ENCODE results near the gene EME1.
"Not testable (repeated sequence)": the region's sequence is repeated elsewhere in the genome, so short reads cannot be mapped to it uniquely, and the experiment has no call there.

EME1 gene

DNA sequence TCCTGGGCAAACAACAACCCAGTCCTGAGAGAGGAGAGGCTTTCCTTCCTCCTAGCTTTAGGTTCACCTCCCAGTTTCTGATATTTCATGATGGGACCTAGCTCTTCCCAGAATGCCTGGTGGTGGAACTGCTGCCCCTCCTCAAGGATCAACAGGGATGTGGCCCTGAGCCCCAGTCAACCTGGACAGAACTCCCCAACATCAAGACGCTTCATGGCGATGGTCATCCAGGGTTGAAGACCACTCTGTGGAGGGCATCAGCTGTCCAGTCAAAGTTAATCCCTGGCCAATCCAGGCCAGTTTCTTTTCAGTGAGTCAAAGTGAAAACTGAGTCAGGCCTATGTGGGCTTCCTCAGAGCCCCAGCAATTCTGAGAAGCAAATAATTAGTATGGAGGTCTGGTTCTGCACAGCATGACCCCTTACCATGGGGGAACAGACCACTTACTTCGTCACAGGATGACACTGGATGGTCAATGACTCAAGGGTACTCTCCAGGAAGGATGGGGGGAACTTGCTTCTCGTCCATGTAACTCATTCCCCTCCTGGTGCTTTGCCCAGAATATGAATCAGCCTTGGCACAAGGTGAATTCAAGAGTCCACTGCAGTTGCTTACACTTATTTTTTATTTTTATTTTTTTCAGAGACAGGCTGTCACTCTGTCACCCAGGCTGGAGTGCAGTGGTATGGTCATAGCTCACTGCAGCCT, 41.8 kb upstream of the EME1 start:
- TF ChIP-seq EZH2 (optimal IDR thresholded peaks at IDR 0.05; ENCODE audit: low read depth, low read length) = no peak
- TF ChIP-seq, protein P1, sequence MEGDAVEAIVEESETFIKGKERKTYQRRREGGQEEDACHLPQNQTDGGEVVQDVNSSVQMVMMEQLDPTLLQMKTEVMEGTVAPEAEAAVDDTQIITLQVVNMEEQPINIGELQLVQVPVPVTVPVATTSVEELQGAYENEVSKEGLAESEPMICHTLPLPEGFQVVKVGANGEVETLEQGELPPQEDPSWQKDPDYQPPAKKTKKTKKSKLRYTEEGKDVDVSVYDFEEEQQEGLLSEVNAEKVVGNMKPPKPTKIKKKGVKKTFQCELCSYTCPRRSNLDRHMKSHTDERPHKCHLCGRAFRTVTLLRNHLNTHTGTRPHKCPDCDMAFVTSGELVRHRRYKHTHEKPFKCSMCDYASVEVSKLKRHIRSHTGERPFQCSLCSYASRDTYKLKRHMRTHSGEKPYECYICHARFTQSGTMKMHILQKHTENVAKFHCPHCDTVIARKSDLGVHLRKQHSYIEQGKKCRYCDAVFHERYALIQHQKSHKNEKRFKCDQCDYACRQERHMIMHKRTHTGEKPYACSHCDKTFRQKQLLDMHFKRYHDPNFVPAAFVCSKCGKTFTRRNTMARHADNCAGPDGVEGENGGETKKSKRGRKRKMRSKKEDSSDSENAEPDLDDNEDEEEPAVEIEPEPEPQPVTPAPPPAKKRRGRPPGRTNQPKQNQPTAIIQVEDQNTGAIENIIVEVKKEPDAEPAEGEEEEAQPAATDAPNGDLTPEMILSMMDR (IDR thresholded peaks at IDR 0.05; ENCODE audit: low read length) = no peak
- TF ChIP-seq EZH2phosphoT487 (IDR thresholded peaks at IDR 0.05; ENCODE audit: low read length) = no peak

DNA sequence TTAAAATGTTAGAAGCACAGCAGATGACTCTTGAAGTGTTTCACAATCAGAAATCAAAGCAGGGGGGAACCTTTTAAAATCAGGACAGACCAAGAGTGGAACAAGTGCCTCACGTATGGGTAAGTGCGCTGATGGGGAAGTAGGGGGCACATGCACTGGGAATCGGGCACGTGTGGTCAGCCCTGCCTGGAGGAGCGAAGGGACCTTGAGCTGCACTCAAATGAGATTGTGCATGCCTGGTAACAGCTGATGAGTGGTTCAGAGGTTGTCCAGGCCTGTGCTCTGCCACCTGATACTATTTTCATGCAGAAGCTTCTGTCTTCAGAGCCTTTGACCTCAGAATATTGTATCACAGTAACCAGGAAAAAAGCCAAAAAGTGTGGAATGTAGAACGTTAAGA, 40.8 kb upstream of the EME1 start:
- Histone ChIP-seq H3F3A (ENCODE audit: insufficient read depth, low read length) (no peaks in the 10 kb centered on the region), H3K9ac (ENCODE audit: low read length) (no peak overlapping the region), H3K4me2 (ENCODE audit: low read depth, low read length) (no peak overlapping the region), H3K9me3 (replicated peaks; ENCODE audit: insufficient read depth, low read length) (no peaks in the 10 kb centered on the region), H3K27ac (ENCODE audit: low read length) (no peak overlapping the region), H3K36me3 (replicated peaks; ENCODE audit: insufficient read depth, low read length) (no peaks in the 10 kb centered on the region), H2AFZ (ENCODE audit: low read length) (no peak overlapping the region), H3K4me1 (ENCODE audit: low read length) (no peaks in the 10 kb centered on the region), H3K4me3 (ENCODE audit: low read length) (no peak overlapping the region), H3K79me2 (ENCODE audit: low read length) (no peaks in the 10 kb centered on the region), H4K20me1 (ENCODE audit: insufficient read depth, low read length) (no peaks in the 10 kb centered on the region), H3K27me3 (replicated peaks; ENCODE audit: insufficient read depth, low read length) (no peaks in the 10 kb centered on the region; the same call in 1 of the 2 replicates), H3K9me2 (replicated peaks; ENCODE audit: insufficient read depth, low read length) (no peaks in the 10 kb centered on the region)
- TF ChIP-seq, protein P1 (IDR thresholded peaks at IDR 0.05; ENCODE audit: low read length) = no peak
- TF ChIP-seq EZH2 (optimal IDR thresholded peaks at IDR 0.05; ENCODE audit: low read depth, low read length) = no peak
- no peak for TF ChIP-seq EZH2phosphoT487 (IDR thresholded peaks at IDR 0.05; ENCODE audit: low read length)
- no peak for DNase-seq

More for the DNA sequence above, 41.8 kb upstream of the EME1 start:
- no peak overlapping the region for H3K4me2 ChIP-seq (ENCODE audit: low read depth, low read length)
- H3K4me3 ChIP-seq (ENCODE audit: low read length) = no peak overlapping the region
- H3K79me2 ChIP-seq (ENCODE audit: low read length) = no peaks in the 10 kb centered on the region
- no peaks in the 10 kb centered on the region for H3K9me2 ChIP-seq (replicated peaks; ENCODE audit: insufficient read depth, low read length)
- H3K9ac ChIP-seq (ENCODE audit: low read length) = no peak overlapping the region
- no peaks in the 10 kb centered on the region for H3F3A ChIP-seq (ENCODE audit: insufficient read depth, low read length)
- no peaks in the 10 kb centered on the region for H3K9me3 ChIP-seq (replicated peaks; ENCODE audit: insufficient read depth, low read length)
- no peak overlapping the region for H2AFZ ChIP-seq (ENCODE audit: low read length)
- no peaks in the 10 kb centered on the region for H3K4me1 ChIP-seq (ENCODE audit: low read length)
- H4K20me1 ChIP-seq (ENCODE audit: insufficient read depth, low read length) = no peaks in the 10 kb centered on the region
- H3K27ac ChIP-seq (ENCODE audit: low read length) = no peak overlapping the region
- H3K27me3 ChIP-seq (replicated peaks; ENCODE audit: insufficient read depth, low read length) = no peaks in the 10 kb centered on the region; the same call in 1 of the 2 replicates
- DNase-seq = no peak
- no peaks in the 10 kb centered on the region for H3K36me3 ChIP-seq (replicated peaks; ENCODE audit: insufficient read depth, low read length)

DNA sequence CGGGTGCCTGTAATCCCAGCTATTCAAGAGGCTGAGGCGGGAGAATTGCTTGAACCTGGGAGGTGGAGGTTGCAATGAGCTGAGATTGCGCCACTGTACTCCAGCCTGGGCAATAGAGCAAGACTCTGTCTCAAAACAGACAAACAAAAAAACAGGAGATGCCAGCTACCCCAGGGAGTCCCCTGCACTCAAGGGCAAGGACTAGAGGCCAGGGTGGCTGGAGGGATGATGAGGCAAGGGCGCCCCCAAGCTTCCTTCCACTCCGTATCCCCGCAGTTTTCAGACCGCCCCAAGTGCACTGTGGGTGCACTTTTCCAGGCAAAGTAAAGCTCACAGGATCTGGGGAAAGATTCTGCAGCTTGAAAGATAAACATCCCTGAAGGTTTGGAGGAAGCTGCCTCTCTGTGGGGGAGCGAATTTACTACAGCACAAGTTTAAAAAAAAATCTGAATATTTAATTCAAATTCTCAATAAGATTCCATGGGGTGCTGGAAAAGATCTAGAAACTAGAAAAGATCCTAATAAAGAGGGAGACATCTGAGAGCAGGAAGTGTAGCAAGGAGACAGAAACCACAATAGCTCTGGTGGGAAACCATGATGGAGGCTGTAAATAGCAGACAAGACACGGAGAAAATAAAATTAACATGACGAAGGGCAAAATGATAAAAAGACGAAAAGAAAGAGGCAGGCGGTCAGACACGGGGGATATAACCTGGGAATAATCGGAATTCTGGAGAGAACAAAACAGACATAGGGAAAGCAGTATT, 39.6 kb upstream of the EME1 start:
- not testable (repeated sequence) for H2AFZ ChIP-seq (ENCODE audit: low read length)

DNA sequence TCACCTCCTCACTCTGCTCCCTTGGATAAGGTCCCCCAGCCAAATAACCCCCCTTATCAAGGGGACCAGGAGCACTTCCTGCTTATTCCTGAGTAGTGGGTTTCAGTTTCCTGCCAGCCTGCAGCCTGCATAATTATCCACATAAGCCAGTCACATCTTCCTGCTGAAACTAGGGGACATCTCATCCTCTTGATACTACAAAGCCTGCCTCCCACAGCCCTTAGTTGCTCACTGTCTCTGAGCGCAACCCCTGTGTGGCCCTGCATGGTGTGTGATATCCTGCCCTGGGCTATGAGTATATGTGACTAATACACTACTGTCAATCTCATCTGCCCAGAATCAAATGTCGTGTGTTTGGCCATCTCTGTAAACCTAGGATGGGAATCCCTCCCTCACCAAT, 35.1 kb upstream of the EME1 start:
- no peak for DNase-seq
- H3K4me3 ChIP-seq (ENCODE audit: low read length) = no peak overlapping the region

More for the DNA sequence above, 39.6 kb upstream of the EME1 start:
- H3K9me2 ChIP-seq (replicated peaks; ENCODE audit: insufficient read depth, low read length); H3K4me3 ChIP-seq (ENCODE audit: low read length); DNase-seq; H3K4me1 ChIP-seq (ENCODE audit: low read length); H3K36me3 ChIP-seq (replicated peaks; ENCODE audit: insufficient read depth, low read length); H3K9ac ChIP-seq (ENCODE audit: low read length); H3K4me2 ChIP-seq (ENCODE audit: low read depth, low read length); H3K79me2 ChIP-seq (ENCODE audit: low read length); H3F3A ChIP-seq (ENCODE audit: insufficient read depth, low read length); H3K27me3 ChIP-seq (replicated peaks; ENCODE audit: insufficient read depth, low read length); H3K27ac ChIP-seq (ENCODE audit: low read length); H3K9me3 ChIP-seq (replicated peaks; ENCODE audit: insufficient read depth, low read length); H4K20me1 ChIP-seq (ENCODE audit: insufficient read depth, low read length): not testable (repeated sequence)

More for the DNA sequence above, 35.1 kb upstream of the EME1 start:
- no peak overlapping the region for H3K27ac ChIP-seq (ENCODE audit: low read length)
- no peak overlapping the region for H2AFZ ChIP-seq (ENCODE audit: low read length)
- no peaks in the 10 kb centered on the region for H4K20me1 ChIP-seq (ENCODE audit: insufficient read depth, low read length)
- TF ChIP-seq EZH2 (optimal IDR thresholded peaks at IDR 0.05; ENCODE audit: low read depth, low read length) (no peak), EZH2phosphoT487 (IDR thresholded peaks at IDR 0.05; ENCODE audit: low read length) (no peak)
- TF ChIP-seq, protein P1 (IDR thresholded peaks at IDR 0.05; ENCODE audit: low read length) = no peak
- no peaks in the 10 kb centered on the region for H3K79me2 ChIP-seq (ENCODE audit: low read length)
- H3K9me2 ChIP-seq (replicated peaks; ENCODE audit: insufficient read depth, low read length) = no peaks in the 10 kb centered on the region
- no peak overlapping the region for H3K4me2 ChIP-seq (ENCODE audit: low read depth, low read length)
- no peaks in the 10 kb centered on the region for H3K9me3 ChIP-seq (replicated peaks; ENCODE audit: insufficient read depth, low read length)
- H3K27me3 ChIP-seq (replicated peaks; ENCODE audit: insufficient read depth, low read length) = no peaks in the 10 kb centered on the region; the same call in 1 of the 2 replicates
- no peaks in the 10 kb centered on the region for H3K36me3 ChIP-seq (replicated peaks; ENCODE audit: insufficient read depth, low read length)
- H3F3A ChIP-seq (ENCODE audit: insufficient read depth, low read length) = no peaks in the 10 kb centered on the region
- no peaks in the 10 kb centered on the region for H3K4me1 ChIP-seq (ENCODE audit: low read length)
- no peak overlapping the region for H3K9ac ChIP-seq (ENCODE audit: low read length)
